Smooth muscle cell (in vitro differentiated cells): ENCODE data around the gene CEP350. TPM values are rescaled to one million over a fixed set of nuclear protein-coding genes. Genes with fewer than 3 reads are reported as not detected.

Experiments
- DNase-seq: peaks from one replicate; lab custom pipeline; 2025; ENCODE audit not compliant: unreplicated experiment; lab: John Stamatoyannopoulos, UW
- H2AFZ ChIP-seq: fragments of 200-600 bp; sonication (generic); 2 replicates; pipeline ENCODE4 v1.6.0; 2016; ENCODE audit warnings: antibody characterized with exemption, low read depth, mild to moderate bottlenecking
- H3F3A ChIP-seq: fragments of 200-600 bp; sonication (generic); 2 replicates; pipeline ENCODE4 v1.6.0; 2017; ENCODE audit warnings: antibody characterized with exemption, low read depth
- H3K27ac ChIP-seq: fragments of 200-600 bp; sonication (generic); 2 replicates; pipeline ENCODE4 v1.5.1; 2016; ENCODE audit warnings: low read depth, mild to moderate bottlenecking
- H3K27me3 ChIP-seq: fragments of 200-600 bp; sonication (generic); 2 replicates; pipeline ENCODE4 v1.6.1; 2016; ENCODE audit warnings: low read depth, mild to moderate bottlenecking
- H3K36me3 ChIP-seq: fragments of 200-600 bp; sonication (generic); 2 replicates; pipeline ENCODE4 v1.5.1; 2016; ENCODE audit warnings: low read depth
- H3K4me1 ChIP-seq: fragments of 200-600 bp; sonication (generic); 2 replicates; pipeline ENCODE4 v1.5.1; 2016; ENCODE audit warnings: low read depth
- H3K4me2 ChIP-seq: fragments of 200-600 bp; sonication (generic); 2 replicates; pipeline ENCODE4 v1.6.0; 2016; ENCODE audit warnings: mild to moderate bottlenecking
- H3K4me3 ChIP-seq: fragments of 200-600 bp; sonication (generic); 2 replicates; pipeline ENCODE4 v1.5.1; 2016; ENCODE audit warnings: mild to moderate bottlenecking
- H3K79me2 ChIP-seq: fragments of 200-600 bp; sonication (generic); 2 replicates; pipeline ENCODE4 v1.6.0; 2016; ENCODE audit warnings: low read depth, mild to moderate bottlenecking
- H3K9ac ChIP-seq: fragments of 200-600 bp; sonication (generic); 2 replicates; pipeline ENCODE4 v1.6.0; 2016; ENCODE audit warnings: low read depth
- H3K9me3 ChIP-seq: fragments of 200-600 bp; sonication (generic); replicated peaks from 2 replicates; pipeline ENCODE4 v1.5.1; 2016; ENCODE audit warnings: low read depth
- H4K20me1 ChIP-seq: fragments of 200-600 bp; sonication (generic); 2 replicates; pipeline ENCODE4 v1.6.0; 2016; ENCODE audit warnings: low read depth
- whole genome bisulfite sequencing: methylation state at CpG from one replicate; pipeline ENCODE4 v1.1.7; 2016; ENCODE audit warnings: low lambda C conversion rate; 5-methylcytosine and 5-hydroxymethylcytosine counted together
- polyA plus RNA-seq: library from polyadenylated mRNA; unstranded; fragments of >200 nt; fragmentation: Nextera tagmentation; extraction: Ambion mirVana; gene quantifications from 2 replicates; pipeline ENCODE4 v1.2.1, GENCODE V29; 2016
- total RNA-seq: library from RNA; depleted of rRNA; stranded (reverse); fragments of >200 nt; gene quantifications from 2 replicates; pipeline ENCODE4 v1.2.3, GENCODE V29; 2014
- TF ChIP-seq, protein P1 (sequence below): fragments of 200-600 bp; sonication (generic); IDR thresholded peaks from 2 replicates; pipeline ENCODE4 v1.5.1; 2017; ENCODE audit warnings: borderline replicate concordance, mild to moderate bottlenecking, antibody characterized with exemption; ENCODE audit not compliant: insufficient read depth, poor library complexity, severe bottlenecking

CEP350 gene
- total and polyA plus RNA-seq, 2 experiments from 2014 or later: 17.0 to 35.9 TPM

DNA sequence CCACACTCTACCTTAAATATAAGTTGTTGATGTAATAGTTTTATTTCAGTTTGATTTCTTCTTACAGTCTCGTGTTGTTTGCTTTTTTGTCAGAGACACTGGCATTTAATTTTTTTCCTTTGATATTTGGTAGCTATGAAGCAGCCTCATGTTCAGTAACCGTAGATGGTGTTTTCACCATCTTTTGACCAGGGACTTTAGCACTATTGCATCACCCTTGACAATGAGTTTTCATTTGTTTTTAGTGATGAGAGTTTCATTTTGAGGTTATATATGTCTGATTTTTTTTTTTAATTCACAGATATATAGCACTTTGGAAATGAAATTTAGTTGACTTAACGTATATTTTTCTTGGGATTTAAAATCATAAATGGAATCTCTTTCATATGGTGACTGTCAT, 36.2 kb downstream of the CEP350 start:
- Histone ChIP-seq H3K9me3 (no peaks in the 10 kb centered on the region), H2AFZ (no peak overlapping the region), H3K36me3 (peaks cover 3% of the 10 kb centered on the region), H3K4me2 (no peak overlapping the region), H3K9ac (no peak overlapping the region), H3K27me3 (no peaks in the 10 kb centered on the region), H3K4me1 (no peaks in the 10 kb centered on the region), H3K27ac (no peak overlapping the region), H3K79me2 (peaks cover 4% of the 10 kb centered on the region), H4K20me1 (peaks cover 13% of the 10 kb centered on the region), H3K4me3 (no peak overlapping the region), H3F3A (no peaks in the 10 kb centered on the region)
- 94% methylated on average over 3 of the region's 3 CpGs for WGBS
- TF ChIP-seq, protein P1, sequence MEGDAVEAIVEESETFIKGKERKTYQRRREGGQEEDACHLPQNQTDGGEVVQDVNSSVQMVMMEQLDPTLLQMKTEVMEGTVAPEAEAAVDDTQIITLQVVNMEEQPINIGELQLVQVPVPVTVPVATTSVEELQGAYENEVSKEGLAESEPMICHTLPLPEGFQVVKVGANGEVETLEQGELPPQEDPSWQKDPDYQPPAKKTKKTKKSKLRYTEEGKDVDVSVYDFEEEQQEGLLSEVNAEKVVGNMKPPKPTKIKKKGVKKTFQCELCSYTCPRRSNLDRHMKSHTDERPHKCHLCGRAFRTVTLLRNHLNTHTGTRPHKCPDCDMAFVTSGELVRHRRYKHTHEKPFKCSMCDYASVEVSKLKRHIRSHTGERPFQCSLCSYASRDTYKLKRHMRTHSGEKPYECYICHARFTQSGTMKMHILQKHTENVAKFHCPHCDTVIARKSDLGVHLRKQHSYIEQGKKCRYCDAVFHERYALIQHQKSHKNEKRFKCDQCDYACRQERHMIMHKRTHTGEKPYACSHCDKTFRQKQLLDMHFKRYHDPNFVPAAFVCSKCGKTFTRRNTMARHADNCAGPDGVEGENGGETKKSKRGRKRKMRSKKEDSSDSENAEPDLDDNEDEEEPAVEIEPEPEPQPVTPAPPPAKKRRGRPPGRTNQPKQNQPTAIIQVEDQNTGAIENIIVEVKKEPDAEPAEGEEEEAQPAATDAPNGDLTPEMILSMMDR: no peak
- no peak for DNase-seq

DNA sequence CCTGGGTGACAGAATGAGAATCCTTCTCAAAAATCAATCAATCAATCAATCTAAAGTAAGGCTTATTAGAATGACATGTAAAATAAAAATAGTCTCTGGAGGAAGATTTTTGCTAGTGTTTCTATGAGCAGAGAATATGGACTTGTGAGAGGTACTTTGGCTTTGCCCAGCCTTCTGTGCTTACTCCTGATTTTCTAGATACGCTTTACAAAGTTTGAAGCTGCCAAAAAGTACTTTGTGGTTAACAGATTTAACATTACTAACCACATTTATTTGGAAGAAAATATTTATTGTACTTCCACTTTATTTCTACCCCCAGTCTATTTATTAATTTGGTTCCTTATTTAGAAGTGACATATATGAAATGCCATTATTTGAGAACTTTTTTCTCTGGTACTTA, 41.0 kb downstream of the CEP350 start:
- WGBS: 90% methylated on average over 1 of the region's 1 CpG
- peaks cover 3% of the 10 kb centered on the region for H4K20me1 ChIP-seq
- H3K9ac ChIP-seq: no peak overlapping the region
- TF ChIP-seq, protein P1: no peak
- peaks cover 5% of the 10 kb centered on the region for H3K79me2 ChIP-seq
- H3K4me2 ChIP-seq: no peak overlapping the region
- H3K36me3 ChIP-seq: peaks cover 3% of the 10 kb centered on the region
- no peak overlapping the region for H3K4me3 ChIP-seq
- DNase-seq: no peak
- no peaks in the 10 kb centered on the region for H3F3A ChIP-seq
- H3K27me3 ChIP-seq: no peaks in the 10 kb centered on the region
- no peaks in the 10 kb centered on the region for H3K4me1 ChIP-seq
- H3K9me3 ChIP-seq: no peaks in the 10 kb centered on the region
- H2AFZ ChIP-seq: no peak overlapping the region
- no peak overlapping the region for H3K27ac ChIP-seq

GRCh38 chr1:179996099-179996498, 41.5 kb downstream of the CEP350 start:
- H3K9me3 ChIP-seq: no peaks in the 10 kb centered on the region
- no peak overlapping the region for H3K9ac ChIP-seq
- WGBS: 95% methylated on average over 1 of the region's 1 CpG
- peaks cover 6% of the 10 kb centered on the region for H4K20me1 ChIP-seq
- no peak overlapping the region for H3K27ac ChIP-seq
- no peaks in the 10 kb centered on the region for H3K27me3 ChIP-seq
- peaks cover 5% of the 10 kb centered on the region for H3K79me2 ChIP-seq
- no peak overlapping the region for H2AFZ ChIP-seq
- no peak for DNase-seq
- no peak overlapping the region for H3K4me2 ChIP-seq
- peaks cover 3% of the 10 kb centered on the region for H3K36me3 ChIP-seq
- TF ChIP-seq, protein P1: no peak
- H3K4me1 ChIP-seq: no peaks in the 10 kb centered on the region
- H3K4me3 ChIP-seq: no peak overlapping the region
- H3F3A ChIP-seq: no peaks in the 10 kb centered on the region

DNA sequence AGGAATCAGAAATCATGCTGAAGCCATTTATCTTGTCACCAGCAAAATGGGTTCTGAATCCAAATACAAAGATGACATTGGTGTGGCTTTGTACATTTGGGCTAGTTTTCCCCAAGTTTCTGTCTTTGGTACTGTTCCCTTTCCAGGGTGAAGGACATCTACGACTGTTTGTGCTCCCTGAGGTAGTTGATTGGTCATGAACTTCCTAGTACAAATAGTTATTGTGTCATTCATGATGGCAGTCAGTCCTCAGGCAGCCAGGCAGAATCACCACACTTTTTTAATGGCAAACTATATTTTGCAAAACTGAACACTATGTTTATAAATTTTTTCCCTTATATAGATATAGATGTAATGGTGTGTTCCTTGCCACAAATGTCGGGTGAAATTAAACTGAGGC, 46.0 kb downstream of the CEP350 start:
- no peaks in the 10 kb centered on the region for H3K4me1 ChIP-seq
- peaks cover 5% of the 10 kb centered on the region for H3K79me2 ChIP-seq
- no peaks in the 10 kb centered on the region for H3K27me3 ChIP-seq
- DNase-seq: no peak
- H3K27ac ChIP-seq: no peak overlapping the region
- H3K4me2 ChIP-seq: no peak overlapping the region
- H3F3A ChIP-seq: no peaks in the 10 kb centered on the region
- H3K9ac ChIP-seq: no peak overlapping the region
- peaks cover 6% of the 10 kb centered on the region for H4K20me1 ChIP-seq
- no peak overlapping the region for H3K4me3 ChIP-seq
- 96% methylated on average over 2 of the region's 2 CpGs for WGBS
- H3K9me3 ChIP-seq: no peaks in the 10 kb centered on the region
- no peaks in the 10 kb centered on the region for H3K36me3 ChIP-seq
- TF ChIP-seq, protein P1: no peak
- no peak overlapping the region for H2AFZ ChIP-seq
